Measurements from ENCODE around the gene DNAJB8. TPM values are rescaled to one million over a fixed set of nuclear protein-coding genes. Genes with fewer than 3 reads are reported as not detected.

The DNAJB8 gene
- total RNA-seq, 4 donors from 2014 or later: not detected

DNA sequence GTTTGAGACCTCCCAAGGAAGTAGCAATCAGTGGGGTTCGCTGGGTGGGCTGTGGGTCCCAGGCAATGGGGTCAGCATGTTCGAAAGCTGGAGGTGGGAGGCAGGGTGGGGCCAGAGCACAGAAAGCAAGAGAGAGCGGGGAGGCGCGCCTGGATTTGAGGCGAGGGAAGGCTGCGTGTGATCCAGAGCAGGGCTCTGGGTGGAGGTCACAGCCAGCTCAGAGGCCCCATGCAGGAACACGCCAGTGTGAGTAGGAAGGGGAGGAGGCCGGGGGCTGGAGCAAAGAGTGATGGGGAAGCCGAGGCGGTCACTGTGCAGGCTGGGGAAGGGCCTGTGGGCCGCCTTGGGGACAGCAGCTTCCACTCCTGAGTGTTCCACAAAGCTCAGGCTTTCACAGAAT is 8.8 kb downstream of the DNAJB8 start:
- Histone ChIP-seq H3K4me3 (no peak overlapping the region), H3K36me3 (no peaks in the 10 kb centered on the region), H3K4me1 (no peaks in the 10 kb centered on the region), H3K27me3 (peaks cover 0 to 44% (median 0%) of the 10 kb centered on the region in 4 donors), H3K27ac (replicated peaks in 1 of 4) (no peak overlapping the region), H3K9me3 (no peaks in the 10 kb centered on the region)
- TF ChIP-seq POLR2A (IDR thresholded peaks at IDR 0.05; ENCODE audit: low read depth) (no peak), EP300 (IDR thresholded peaks at IDR 0.05) (no peak), POLR2AphosphoS5 (IDR thresholded peaks at IDR 0.05) (no peak)
- TF ChIP-seq, protein P1, sequence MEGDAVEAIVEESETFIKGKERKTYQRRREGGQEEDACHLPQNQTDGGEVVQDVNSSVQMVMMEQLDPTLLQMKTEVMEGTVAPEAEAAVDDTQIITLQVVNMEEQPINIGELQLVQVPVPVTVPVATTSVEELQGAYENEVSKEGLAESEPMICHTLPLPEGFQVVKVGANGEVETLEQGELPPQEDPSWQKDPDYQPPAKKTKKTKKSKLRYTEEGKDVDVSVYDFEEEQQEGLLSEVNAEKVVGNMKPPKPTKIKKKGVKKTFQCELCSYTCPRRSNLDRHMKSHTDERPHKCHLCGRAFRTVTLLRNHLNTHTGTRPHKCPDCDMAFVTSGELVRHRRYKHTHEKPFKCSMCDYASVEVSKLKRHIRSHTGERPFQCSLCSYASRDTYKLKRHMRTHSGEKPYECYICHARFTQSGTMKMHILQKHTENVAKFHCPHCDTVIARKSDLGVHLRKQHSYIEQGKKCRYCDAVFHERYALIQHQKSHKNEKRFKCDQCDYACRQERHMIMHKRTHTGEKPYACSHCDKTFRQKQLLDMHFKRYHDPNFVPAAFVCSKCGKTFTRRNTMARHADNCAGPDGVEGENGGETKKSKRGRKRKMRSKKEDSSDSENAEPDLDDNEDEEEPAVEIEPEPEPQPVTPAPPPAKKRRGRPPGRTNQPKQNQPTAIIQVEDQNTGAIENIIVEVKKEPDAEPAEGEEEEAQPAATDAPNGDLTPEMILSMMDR (IDR thresholded peaks at IDR 0.05): no peak
- DNase-seq (ENCODE audit: extremely low spot score): no peak
- 80% methylated on average over 12 of the region's 12 CpGs for WGBS
- intact Hi-C loops (cut with DNase I): no loop called here

DNA sequence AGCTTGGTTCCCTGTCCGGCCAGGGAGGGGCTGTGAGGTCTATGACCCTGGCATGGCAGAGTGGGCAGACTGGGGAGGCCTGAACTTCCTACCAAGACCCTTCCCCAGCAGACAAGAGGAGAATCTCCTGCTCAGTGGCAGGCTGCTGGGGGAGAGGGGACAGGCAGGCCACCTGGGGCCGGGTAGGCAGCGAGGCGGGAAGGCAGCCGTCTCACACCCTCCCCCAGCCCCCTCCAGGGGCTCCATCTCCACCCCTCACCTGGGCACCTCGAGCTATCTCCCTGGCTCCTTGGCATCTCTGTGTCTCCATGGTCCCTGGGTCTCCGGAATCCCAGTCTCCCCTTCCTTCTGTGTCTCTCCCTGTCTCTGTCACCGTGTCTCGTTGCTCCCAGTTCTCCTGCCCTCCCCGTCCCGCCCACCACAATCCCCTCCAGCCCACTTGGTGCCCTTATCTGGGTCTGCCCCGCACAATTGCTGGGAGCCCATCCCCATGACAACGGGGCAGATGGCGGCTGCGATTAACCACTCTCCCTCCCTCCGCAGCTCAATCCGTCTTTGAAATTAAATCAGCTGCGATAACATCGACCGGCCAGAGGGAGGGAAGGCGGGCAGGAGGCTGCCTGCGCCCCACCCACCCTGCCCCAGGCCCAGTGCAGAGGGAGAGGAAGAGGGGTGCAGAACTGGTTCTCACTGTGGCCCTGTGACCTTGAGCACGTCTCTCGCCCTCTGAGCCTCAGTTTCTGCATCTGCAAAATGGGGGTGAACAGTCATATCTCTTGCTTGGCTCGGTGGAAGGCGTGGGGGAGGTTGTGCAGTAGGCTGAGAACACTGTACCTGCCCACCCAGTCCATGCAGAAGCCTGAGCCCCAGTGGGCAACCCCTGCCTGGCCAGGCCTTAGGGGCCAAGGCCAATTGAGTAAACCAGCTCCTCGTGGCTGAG is 9.6 kb downstream of the DNAJB8 start:
- no peaks in the 10 kb centered on the region for H3K9me3 ChIP-seq
- H3K4me3 ChIP-seq: no peak overlapping the region
- no peaks in the 10 kb centered on the region for H3K36me3 ChIP-seq
- no peaks in the 10 kb centered on the region for H3K4me1 ChIP-seq
- no peak for DNase-seq (ENCODE audit: extremely low spot score)
- H3K27ac ChIP-seq (replicated peaks in 1 of 4): no peak overlapping the region
- peaks cover 0 to 45% (median 0%) of the 10 kb centered on the region in 4 donors for H3K27me3 ChIP-seq
- 47% methylated on average over 24 of the region's 27 CpGs for WGBS
- TF ChIP-seq EP300 (IDR thresholded peaks at IDR 0.05) (no peak), POLR2AphosphoS5 (IDR thresholded peaks at IDR 0.05) (no peak), POLR2A (IDR thresholded peaks at IDR 0.05; ENCODE audit: low read depth) (no peak)
- TF ChIP-seq, protein P1 (IDR thresholded peaks at IDR 0.05): no peak
- intact Hi-C loops (cut with DNase I): no loop called here

DNA sequence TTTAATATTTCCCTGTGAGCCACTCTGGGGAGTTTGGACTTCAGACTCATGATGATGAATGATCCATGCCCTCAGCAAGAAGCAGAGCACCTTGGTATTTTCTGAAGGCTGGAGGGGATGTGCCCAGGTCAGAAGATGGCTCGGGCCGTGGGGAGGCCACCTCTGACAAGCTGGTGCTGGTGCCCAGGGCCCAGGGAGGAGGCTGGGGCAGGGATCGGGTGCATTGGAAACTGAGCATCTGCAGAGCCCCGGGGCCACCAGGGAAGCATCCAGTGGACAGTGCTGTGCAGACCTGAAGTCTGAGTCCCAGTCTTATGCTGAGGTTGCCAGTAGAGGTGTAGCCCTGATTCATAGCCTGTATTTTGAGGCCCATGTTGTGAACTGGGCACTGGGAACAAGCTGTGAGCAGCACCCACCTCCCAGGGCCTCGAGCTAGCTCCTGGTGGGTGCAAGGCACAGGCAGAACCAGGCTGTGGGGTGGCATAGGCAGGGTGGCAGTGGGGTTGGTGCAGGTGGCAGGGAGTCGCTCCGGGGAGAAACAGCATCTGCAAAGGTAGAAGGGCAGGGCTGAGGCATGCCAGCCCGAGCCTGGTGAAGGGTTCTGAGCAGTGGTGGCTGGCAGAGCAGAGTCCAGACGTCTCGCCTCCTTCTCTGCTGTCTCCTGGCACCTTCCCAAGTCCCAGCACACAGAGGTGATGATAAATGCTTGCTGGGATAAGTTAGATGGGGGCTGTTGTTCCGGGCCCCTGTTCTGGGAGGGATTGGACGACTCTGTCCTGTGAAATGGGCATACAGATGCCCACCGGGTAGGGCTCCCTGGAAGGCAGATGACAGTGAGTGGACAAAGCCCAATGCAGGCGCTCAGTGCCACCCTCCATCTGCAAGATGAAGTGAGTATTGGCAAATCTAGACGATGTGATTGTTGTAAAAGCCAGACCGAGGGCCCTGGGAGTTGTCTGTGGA is 10.6 kb downstream of the DNAJB8 start:
- DNase-seq (ENCODE audit: extremely low spot score): no peak
- Histone ChIP-seq H3K4me1 (no peaks in the 10 kb centered on the region), H3K4me3 (no peak overlapping the region), H3K36me3 (no peaks in the 10 kb centered on the region), H3K27me3 (peaks cover 0 to 45% (median 0%) of the 10 kb centered on the region in 4 donors), H3K9me3 (no peaks in the 10 kb centered on the region), H3K27ac (replicated peaks in 1 of 4) (no peak overlapping the region)
- TF ChIP-seq EP300 (IDR thresholded peaks at IDR 0.05): no peak
- WGBS: 46% methylated on average over 14 of the region's 16 CpGs
- intact Hi-C loops (cut with DNase I): no loop called here

DNA sequence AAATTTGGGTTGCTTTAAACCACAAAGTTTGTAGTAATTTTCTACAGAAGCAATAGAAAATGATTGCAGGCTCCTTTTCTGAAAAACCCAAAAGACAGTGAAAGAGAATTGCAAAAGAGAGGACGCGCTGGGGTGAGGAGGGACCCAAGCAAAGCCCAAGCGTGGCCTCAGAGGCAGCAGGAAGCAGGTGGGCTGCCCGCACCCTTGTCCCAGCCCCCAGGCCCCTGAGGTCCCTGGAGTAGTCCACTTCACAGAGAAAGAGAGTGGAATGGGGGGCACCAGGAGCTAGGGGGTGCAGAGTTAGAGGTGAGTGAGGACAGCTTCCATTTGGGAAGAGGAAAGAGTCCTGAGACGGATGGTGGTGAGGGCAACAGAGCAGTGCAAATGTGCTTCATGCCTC is 11.6 kb downstream of the DNAJB8 start:
- no peaks in the 10 kb centered on the region for H3K36me3 ChIP-seq
- DNase-seq (ENCODE audit: extremely low spot score): no peak
- no peaks in the 10 kb centered on the region for H3K4me1 ChIP-seq
- peaks cover 0 to 45% (median 0%) of the 10 kb centered on the region in 4 donors for H3K27me3 ChIP-seq
- TF ChIP-seq, protein P1 (IDR thresholded peaks at IDR 0.05): no peak
- TF ChIP-seq EP300 (IDR thresholded peaks at IDR 0.05): no peak
- no peak for TF ChIP-seq POLR2AphosphoS5 (IDR thresholded peaks at IDR 0.05)
- no peak for TF ChIP-seq POLR2A (IDR thresholded peaks at IDR 0.05; ENCODE audit: low read depth)
- H3K27ac ChIP-seq (replicated peaks in 1 of 4): no peak overlapping the region
- H3K4me3 ChIP-seq: no peak overlapping the region
- WGBS: 78% methylated on average over 5 of the region's 5 CpGs
- no peaks in the 10 kb centered on the region for H3K9me3 ChIP-seq
- intact Hi-C loops (cut with DNase I): no loop called here

DNA sequence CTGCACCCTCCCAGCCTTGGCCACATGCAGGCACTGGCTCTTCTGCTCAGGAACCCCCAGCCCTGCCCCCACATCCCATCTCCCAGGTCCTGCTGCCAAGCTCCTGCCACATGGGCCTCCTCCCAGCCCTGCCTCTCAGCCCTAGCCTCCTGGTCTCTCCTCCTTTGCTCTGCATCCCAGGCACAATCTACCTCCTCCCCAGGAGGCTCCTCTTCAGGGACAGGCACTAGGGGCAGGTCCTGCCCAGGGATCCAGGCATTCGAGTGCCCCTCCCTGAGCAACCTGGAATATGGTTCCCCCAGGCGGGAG is 12.4 kb downstream of the DNAJB8 start:
- 100% methylated on average over 2 of the region's 2 CpGs for WGBS
- DNase-seq (ENCODE audit: extremely low spot score): no peak
- Histone ChIP-seq H3K27me3 (peaks cover 0 to 45% (median 0%) of the 10 kb centered on the region in 4 donors), H3K9me3 (no peaks in the 10 kb centered on the region), H3K27ac (replicated peaks in 1 of 4) (no peak overlapping the region), H3K4me1 (no peaks in the 10 kb centered on the region), H3K4me3 (no peak overlapping the region), H3K36me3 (no peaks in the 10 kb centered on the region)
- intact Hi-C loops (cut with DNase I): no loop called here
- TF ChIP-seq POLR2AphosphoS5 (IDR thresholded peaks at IDR 0.05): no peak
- TF ChIP-seq, protein P1 (IDR thresholded peaks at IDR 0.05): no peak
- no peak for TF ChIP-seq EP300 (IDR thresholded peaks at IDR 0.05)
- TF ChIP-seq POLR2A (IDR thresholded peaks at IDR 0.05; ENCODE audit: low read depth): no peak
